ENCODE results near the gene ETV6.

Gene ETV6

DNA sequence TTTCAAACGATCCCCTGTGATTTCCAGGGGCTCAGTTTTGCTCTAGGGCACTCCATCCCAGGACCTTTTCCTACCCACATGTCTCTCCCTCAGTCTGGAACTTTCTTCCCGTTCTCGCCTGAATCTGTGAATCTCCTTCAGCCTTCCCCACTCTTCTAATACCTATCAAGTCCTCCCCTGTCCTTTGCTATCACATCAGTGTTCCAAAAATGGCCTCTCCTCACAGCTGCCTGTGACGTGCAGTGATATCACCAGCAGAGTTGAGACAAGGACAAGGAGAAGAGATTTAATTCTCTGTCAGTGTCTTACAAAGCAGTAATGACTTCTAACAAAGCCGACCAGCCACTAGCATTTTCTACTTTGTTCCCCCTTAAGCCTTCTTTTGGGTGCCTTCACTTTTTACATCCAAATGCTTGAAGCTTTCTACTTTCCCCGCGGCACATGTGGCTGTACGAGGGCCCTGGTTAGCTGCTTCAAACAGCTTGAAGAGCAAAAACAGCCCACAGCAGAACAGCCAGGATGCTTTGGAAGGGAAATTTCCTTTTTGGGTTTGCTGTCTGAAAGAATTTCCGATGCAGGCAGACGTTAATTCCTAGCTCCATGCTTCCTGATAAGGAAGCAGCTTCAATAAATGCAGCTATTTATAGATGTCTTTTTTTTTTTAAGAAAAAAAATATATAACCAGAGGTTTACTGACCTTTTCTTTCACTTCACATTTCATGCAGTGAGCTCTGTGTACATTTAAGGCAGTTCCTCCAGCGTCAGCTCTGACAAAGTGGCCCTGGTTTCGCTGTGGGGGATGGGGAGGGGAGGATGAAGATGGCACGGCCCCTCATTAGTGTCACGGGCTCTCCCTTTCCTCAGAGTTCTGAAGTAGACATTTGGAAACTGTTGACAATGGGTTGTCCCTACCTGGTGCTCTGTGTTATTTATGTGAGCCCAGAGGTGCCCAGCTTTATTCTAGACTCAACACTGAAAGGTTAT is 109.3 kb downstream of the ETV6 start:
- DNase-seq (ENCODE audit: low read depth in 2 of 2) = peak in 1 of 2 donors; percentile 79
- H3K4me3 ChIP-seq (replicated peaks in 1 of 2; ENCODE audit: low read depth in 2 of 2, low read length in 2 of 2) = no peak overlapping the region
- TF ChIP-seq, protein P1, sequence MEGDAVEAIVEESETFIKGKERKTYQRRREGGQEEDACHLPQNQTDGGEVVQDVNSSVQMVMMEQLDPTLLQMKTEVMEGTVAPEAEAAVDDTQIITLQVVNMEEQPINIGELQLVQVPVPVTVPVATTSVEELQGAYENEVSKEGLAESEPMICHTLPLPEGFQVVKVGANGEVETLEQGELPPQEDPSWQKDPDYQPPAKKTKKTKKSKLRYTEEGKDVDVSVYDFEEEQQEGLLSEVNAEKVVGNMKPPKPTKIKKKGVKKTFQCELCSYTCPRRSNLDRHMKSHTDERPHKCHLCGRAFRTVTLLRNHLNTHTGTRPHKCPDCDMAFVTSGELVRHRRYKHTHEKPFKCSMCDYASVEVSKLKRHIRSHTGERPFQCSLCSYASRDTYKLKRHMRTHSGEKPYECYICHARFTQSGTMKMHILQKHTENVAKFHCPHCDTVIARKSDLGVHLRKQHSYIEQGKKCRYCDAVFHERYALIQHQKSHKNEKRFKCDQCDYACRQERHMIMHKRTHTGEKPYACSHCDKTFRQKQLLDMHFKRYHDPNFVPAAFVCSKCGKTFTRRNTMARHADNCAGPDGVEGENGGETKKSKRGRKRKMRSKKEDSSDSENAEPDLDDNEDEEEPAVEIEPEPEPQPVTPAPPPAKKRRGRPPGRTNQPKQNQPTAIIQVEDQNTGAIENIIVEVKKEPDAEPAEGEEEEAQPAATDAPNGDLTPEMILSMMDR (IDR thresholded peaks at IDR 0.05; ENCODE audit: low read depth, low read length) = no peak

DNA sequence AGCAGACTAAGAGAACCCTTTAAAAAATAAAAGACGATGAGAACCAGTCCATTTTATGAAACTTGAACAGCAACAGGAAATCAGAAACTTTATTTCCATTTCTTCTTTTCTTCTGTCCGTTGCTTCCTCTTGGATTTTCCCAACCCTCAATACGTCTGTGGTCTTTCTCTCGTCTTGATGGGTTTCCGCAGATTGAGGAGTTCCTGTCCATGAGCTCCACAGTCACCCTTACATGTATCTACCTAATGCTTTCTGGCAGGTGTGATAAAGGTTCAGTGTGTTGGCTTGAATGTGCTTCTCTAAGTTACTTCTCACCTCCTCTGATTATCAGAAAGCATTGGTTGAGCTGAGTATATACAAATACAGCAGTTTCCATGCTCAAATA is 110.0 kb downstream of the ETV6 start:
- no peak overlapping the region for H3K4me3 ChIP-seq (replicated peaks in 1 of 2; ENCODE audit: low read depth in 2 of 2, low read length in 2 of 2)
- TF ChIP-seq, protein P1 (IDR thresholded peaks at IDR 0.05; ENCODE audit: low read depth, low read length) = no peak
- DNase-seq (ENCODE audit: low read depth in 2 of 2) = no peak

DNA sequence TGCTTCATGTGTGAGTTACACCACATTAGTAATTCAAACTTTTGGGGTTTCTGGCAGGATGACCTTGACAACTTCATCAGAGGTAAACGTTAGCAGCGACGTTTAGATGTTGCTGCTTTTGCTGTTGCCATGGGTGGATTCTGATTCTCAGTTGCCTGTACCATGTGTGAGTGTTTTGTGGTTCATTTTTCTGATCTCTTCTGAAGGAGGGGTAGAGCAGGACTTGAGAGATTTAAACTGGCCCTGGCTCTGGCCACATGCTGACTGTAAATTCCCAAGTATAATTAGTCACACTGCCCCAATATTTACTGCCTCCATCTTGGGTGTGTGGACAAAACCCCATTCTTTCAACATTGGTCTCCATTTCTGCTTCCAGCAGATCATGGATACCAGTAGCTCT is 110.4 kb downstream of the ETV6 start:
- TF ChIP-seq, protein P1 (IDR thresholded peaks at IDR 0.05; ENCODE audit: low read depth, low read length) = no peak
- no peak for DNase-seq (ENCODE audit: low read depth in 2 of 2)
- no peak overlapping the region for H3K4me3 ChIP-seq (replicated peaks in 1 of 2; ENCODE audit: low read depth in 2 of 2, low read length in 2 of 2)

DNA sequence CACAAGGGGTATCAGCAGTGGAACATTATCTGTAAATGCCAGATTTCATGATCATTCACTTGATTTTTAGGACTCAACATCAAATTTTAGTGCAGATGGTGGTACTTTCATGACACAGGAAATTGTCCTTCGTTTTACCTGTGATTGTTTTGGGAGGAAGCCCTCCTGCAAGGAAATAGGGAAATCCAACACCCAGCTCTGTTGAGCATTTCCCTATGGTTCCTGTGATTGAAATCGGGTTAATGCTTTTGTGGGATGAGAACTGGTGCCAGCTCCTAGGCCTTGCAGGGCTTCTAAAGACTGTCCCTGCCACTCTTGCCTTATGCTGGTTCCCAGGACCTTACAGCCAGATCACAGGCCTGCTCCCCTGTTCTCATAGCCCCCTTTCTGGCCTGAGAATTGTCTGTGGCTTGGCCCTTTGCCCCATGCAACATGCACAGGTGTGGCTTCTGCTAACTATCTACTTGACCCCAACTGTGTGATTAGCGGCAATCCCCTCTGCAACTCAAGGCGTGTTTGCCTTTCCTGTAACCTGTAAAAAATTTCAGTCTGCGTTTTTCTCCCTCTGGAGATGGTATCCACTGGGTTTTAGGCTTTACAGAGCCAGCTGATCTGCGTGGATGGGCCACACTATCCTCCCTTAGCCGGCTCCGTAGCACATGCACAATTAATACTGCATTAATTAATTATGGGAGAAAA is 112.5 kb downstream of the ETV6 start:
- H3K4me3 ChIP-seq (replicated peaks in 1 of 2; ENCODE audit: low read depth in 2 of 2, low read length in 2 of 2) = no peak overlapping the region
- DNase-seq (ENCODE audit: low read depth in 2 of 2) = no peak
- TF ChIP-seq, protein P1 (IDR thresholded peaks at IDR 0.05; ENCODE audit: low read depth, low read length) = no peak

DNA sequence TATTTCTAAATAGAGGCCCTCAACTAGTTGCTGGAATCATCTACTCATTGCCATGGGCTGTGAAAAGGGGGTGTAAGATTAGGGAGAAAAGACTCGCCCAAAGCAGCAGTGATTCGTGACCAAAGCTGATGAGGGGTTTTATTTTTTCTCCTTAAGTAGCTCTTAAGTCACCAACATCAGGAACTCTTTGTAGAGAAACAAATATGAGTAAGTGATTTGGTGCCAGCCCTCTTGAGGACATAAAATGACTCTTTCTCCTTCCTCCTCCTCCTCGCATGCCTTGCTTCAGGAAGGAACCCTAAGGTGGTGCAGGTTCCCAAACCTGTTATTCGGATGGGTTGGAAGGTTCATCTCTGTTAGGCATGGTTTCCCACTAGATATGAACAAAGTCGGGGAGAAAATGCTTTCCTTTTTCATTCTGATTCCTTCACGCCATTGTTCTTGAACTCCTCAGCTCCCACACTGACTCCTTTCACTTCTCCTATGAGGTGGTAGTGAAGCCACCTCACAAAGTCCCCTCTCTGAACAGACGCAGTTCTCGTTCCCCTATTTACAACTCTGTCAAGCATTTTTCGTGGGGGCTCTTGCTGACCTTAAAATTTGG is 113.4 kb downstream of the ETV6 start:
- DNase-seq (ENCODE audit: low read depth in 2 of 2) = no peak
- no peak overlapping the region for H3K4me3 ChIP-seq (replicated peaks in 1 of 2; ENCODE audit: low read depth in 2 of 2, low read length in 2 of 2)
- TF ChIP-seq, protein P1 (IDR thresholded peaks at IDR 0.05; ENCODE audit: low read depth, low read length) = no peak

DNA sequence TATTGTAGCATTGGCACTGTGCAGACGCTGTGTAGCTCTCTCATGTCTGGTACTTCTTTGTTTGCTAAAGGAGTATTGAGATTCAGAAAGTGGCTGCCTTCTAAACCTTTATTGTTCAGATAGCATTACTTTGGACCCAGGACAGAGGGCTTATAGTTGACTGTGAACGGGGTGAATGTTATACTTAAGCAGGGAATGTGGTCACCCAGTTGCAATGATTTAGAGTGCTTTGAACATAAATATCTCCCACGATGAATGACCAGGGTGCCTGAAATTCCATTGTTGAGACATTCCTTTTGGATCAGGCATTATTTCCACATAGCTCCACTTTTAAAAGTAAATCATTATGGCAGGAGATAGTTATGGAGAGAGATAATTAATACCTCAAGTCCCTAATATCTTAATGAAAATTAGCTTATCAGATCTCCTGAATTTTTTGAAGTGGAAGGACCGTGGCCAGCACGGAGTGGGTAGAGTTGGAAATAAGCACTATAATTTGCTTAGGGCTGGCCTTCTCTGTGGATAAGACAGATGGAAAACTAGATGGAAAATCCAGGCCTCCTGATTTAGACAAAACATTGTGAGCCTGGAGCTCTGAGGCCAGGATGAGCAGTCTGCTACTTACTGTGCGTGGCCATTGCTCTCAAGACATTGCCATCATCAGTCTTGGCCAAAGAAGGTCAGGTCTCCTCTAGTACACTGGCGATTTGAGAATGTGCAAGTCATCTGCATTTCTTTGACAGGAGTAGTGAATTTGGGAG is 114.5 kb downstream of the ETV6 start:
- H3K4me3 ChIP-seq (replicated peaks in 1 of 2; ENCODE audit: low read depth in 2 of 2, low read length in 2 of 2) = no peak overlapping the region
- DNase-seq (ENCODE audit: low read depth in 2 of 2) = peak; percentile 71 to 72
- TF ChIP-seq, protein P1 (IDR thresholded peaks at IDR 0.05; ENCODE audit: low read depth, low read length) = no peak

Measured in cardiac fibroblast (primary cell).